Measurements from ENCODE around the gene KRTAP9-7. TPM values are rescaled to one million over a fixed set of nuclear protein-coding genes. Genes with fewer than 3 reads are reported as not detected.

KRTAP9-7 gene
- polyA plus RNA-seq, 1 donor from 2014 or later: not detected

DNA sequence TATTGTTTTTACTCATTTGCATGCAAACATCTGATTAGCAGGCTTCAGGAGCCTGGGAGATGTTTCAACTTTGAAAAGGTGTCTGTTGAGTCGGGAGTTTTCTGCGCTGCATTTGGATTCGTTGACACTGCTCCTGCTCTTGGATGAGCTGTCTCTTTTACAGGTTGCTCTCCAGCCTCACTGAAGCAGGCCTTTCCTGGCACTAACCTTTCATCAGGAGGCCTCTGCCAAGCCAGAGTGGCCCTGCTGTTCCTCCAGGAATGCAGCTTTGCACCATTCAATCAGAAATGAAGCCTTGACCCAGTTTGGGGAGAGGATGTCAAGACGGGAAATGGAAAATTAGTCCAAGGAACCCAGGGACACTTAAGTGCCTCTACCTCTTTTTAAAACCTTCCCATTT lies 27.5 kb downstream of the KRTAP9-7 start:
- no peak overlapping the region for H2AFZ ChIP-seq (ENCODE audit: low read depth, low read length)
- H3K27me3 ChIP-seq (ENCODE audit: insufficient read depth, low read depth, low read length): no peaks in the 10 kb centered on the region
- no peaks in the 10 kb centered on the region for H3K79me2 ChIP-seq (replicated peaks; ENCODE audit: insufficient read depth, low read length)
- no peaks in the 10 kb centered on the region for H3K9me2 ChIP-seq (ENCODE audit: insufficient read depth, low read length)
- H3K4me3 ChIP-seq (ENCODE audit: low read length): no peak overlapping the region
- TF ChIP-seq EZH2 (IDR thresholded peaks at IDR 0.05; ENCODE audit: borderline replicate concordance, insufficient read depth, low read length, poor library complexity, severe bottlenecking): no peak
- TF ChIP-seq RAD21 (conservative IDR thresholded peaks at IDR 0.05): no peak
- no peak for TF ChIP-seq SMC3 (conservative IDR thresholded peaks at IDR 0.05; ENCODE audit: poor library complexity)
- no peak for TF ChIP-seq POLR2AphosphoS5 (IDR thresholded peaks at IDR 0.05)
- no peak for TF ChIP-seq TAF1 (IDR thresholded peaks at IDR 0.05; ENCODE audit: low read depth)
- TF ChIP-seq, protein P1, sequence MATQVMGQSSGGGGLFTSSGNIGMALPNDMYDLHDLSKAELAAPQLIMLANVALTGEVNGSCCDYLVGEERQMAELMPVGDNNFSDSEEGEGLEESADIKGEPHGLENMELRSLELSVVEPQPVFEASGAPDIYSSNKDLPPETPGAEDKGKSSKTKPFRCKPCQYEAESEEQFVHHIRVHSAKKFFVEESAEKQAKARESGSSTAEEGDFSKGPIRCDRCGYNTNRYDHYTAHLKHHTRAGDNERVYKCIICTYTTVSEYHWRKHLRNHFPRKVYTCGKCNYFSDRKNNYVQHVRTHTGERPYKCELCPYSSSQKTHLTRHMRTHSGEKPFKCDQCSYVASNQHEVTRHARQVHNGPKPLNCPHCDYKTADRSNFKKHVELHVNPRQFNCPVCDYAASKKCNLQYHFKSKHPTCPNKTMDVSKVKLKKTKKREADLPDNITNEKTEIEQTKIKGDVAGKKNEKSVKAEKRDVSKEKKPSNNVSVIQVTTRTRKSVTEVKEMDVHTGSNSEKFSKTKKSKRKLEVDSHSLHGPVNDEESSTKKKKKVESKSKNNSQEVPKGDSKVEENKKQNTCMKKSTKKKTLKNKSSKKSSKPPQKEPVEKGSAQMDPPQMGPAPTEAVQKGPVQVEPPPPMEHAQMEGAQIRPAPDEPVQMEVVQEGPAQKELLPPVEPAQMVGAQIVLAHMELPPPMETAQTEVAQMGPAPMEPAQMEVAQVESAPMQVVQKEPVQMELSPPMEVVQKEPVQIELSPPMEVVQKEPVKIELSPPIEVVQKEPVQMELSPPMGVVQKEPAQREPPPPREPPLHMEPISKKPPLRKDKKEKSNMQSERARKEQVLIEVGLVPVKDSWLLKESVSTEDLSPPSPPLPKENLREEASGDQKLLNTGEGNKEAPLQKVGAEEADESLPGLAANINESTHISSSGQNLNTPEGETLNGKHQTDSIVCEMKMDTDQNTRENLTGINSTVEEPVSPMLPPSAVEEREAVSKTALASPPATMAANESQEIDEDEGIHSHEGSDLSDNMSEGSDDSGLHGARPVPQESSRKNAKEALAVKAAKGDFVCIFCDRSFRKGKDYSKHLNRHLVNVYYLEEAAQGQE (IDR thresholded peaks at IDR 0.05; ENCODE audit: borderline replicate concordance): no peak
- no peak for TF ChIP-seq EP300 (conservative IDR thresholded peaks at IDR 0.05; ENCODE audit: poor library complexity, severe bottlenecking)
- no peak for TF ChIP-seq MXI1 (conservative IDR thresholded peaks at IDR 0.05; ENCODE audit: poor library complexity, severe bottlenecking)
- TF ChIP-seq, protein P2, sequence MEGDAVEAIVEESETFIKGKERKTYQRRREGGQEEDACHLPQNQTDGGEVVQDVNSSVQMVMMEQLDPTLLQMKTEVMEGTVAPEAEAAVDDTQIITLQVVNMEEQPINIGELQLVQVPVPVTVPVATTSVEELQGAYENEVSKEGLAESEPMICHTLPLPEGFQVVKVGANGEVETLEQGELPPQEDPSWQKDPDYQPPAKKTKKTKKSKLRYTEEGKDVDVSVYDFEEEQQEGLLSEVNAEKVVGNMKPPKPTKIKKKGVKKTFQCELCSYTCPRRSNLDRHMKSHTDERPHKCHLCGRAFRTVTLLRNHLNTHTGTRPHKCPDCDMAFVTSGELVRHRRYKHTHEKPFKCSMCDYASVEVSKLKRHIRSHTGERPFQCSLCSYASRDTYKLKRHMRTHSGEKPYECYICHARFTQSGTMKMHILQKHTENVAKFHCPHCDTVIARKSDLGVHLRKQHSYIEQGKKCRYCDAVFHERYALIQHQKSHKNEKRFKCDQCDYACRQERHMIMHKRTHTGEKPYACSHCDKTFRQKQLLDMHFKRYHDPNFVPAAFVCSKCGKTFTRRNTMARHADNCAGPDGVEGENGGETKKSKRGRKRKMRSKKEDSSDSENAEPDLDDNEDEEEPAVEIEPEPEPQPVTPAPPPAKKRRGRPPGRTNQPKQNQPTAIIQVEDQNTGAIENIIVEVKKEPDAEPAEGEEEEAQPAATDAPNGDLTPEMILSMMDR (IDR thresholded peaks at IDR 0.05; ENCODE audit: poor library complexity, severe bottlenecking): no peak
- no peak overlapping the region for H3K4me2 ChIP-seq (ENCODE audit: low read length)
- H3F3A ChIP-seq (ENCODE audit: insufficient read depth, low read length, poor library complexity, severe bottlenecking): no peaks in the 10 kb centered on the region
- H3K27ac ChIP-seq (ENCODE audit: low read length): no peak overlapping the region
- no peaks in the 10 kb centered on the region for H4K20me1 ChIP-seq (ENCODE audit: insufficient read depth)
- no peaks in the 10 kb centered on the region for H3K9me3 ChIP-seq (ENCODE audit: low read length)
- H3K36me3 ChIP-seq (ENCODE audit: insufficient read depth, low read length): no peaks in the 10 kb centered on the region
- H3K9ac ChIP-seq (ENCODE audit: low read length): no peak overlapping the region

DNA sequence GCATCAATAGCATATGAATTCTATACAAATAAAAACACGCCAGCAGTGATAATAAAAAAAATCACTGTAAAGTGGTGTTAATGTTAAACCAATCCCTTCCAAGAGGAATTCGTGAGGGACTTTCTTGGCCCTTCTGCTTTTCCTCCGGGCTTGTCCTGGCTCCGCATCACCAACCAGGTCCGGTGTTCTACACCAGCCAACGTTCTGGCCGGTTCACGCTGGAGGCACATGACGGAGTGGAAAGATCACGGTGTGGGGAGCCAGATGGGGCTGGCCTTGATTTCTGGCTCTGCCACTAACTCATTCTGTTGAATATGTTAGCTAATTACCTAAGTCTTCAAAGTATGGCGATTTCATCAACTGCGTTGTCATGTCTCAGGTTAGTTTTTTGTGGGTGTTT lies 28.6 kb downstream of the KRTAP9-7 start:
- Histone ChIP-seq H4K20me1 (ENCODE audit: insufficient read depth) (no peaks in the 10 kb centered on the region), H3K9ac (ENCODE audit: low read length) (no peak overlapping the region), H3K9me2 (ENCODE audit: insufficient read depth, low read length) (no peaks in the 10 kb centered on the region), H2AFZ (ENCODE audit: low read depth, low read length) (no peak overlapping the region), H3K4me3 (ENCODE audit: low read length) (no peak overlapping the region), H3K4me2 (ENCODE audit: low read length) (no peak overlapping the region), H3K36me3 (ENCODE audit: insufficient read depth, low read length) (no peaks in the 10 kb centered on the region), H3K27ac (ENCODE audit: low read length) (no peak overlapping the region), H3K27me3 (ENCODE audit: insufficient read depth, low read depth, low read length) (no peaks in the 10 kb centered on the region), H3F3A (ENCODE audit: insufficient read depth, low read length, poor library complexity, severe bottlenecking) (no peaks in the 10 kb centered on the region), H3K79me2 (replicated peaks; ENCODE audit: insufficient read depth, low read length) (no peaks in the 10 kb centered on the region), H3K9me3 (ENCODE audit: low read length) (no peaks in the 10 kb centered on the region)
- no peak for TF ChIP-seq EP300 (conservative IDR thresholded peaks at IDR 0.05; ENCODE audit: poor library complexity, severe bottlenecking)
- TF ChIP-seq RAD21 (conservative IDR thresholded peaks at IDR 0.05): no peak
- no peak for TF ChIP-seq SMC3 (conservative IDR thresholded peaks at IDR 0.05; ENCODE audit: poor library complexity)
- no peak for TF ChIP-seq EZH2 (IDR thresholded peaks at IDR 0.05; ENCODE audit: borderline replicate concordance, insufficient read depth, low read length, poor library complexity, severe bottlenecking)
- TF ChIP-seq, protein P2 (IDR thresholded peaks at IDR 0.05; ENCODE audit: poor library complexity, severe bottlenecking): no peak
- no peak for TF ChIP-seq MXI1 (conservative IDR thresholded peaks at IDR 0.05; ENCODE audit: poor library complexity, severe bottlenecking)
- TF ChIP-seq, protein P1 (IDR thresholded peaks at IDR 0.05; ENCODE audit: borderline replicate concordance): no peak
- no peak for TF ChIP-seq POLR2AphosphoS5 (IDR thresholded peaks at IDR 0.05)
- TF ChIP-seq TAF1 (IDR thresholded peaks at IDR 0.05; ENCODE audit: low read depth): no peak
